IPS-20b (cell line): Measurements from ENCODE around the gene SHLD1.
A peak's percentile ranks its signal among the peaks of the same experiment; 100 is the strongest.
"Not testable (repeated sequence)": the region's sequence is repeated elsewhere in the genome, so short reads cannot be mapped to it uniquely, and the experiment has no call there.

Experiments used
- H3K27ac ChIP-seq: one replicate; pipeline ENCODE4 v1.5.1; 2013; ENCODE audit warnings: low read length
- H3K27me3 ChIP-seq: 2 replicates; pipeline ENCODE4 v1.6.1; 2013; ENCODE audit warnings: mild to moderate bottlenecking, low read length, inconsistent platforms; ENCODE audit not compliant: insufficient read depth
- H3K36me3 ChIP-seq: 2 replicates; pipeline ENCODE4 v1.6.1; 2013; ENCODE audit warnings: low read depth, mild to moderate bottlenecking, inconsistent platforms, low read length, moderate library complexity; ENCODE audit not compliant: insufficient read depth
- H3K4me1 ChIP-seq: 2 replicates; pipeline ENCODE4 v1.6.1; 2013; ENCODE audit warnings: mild to moderate bottlenecking, control low read depth, inconsistent platforms, low read length, moderate library complexity; ENCODE audit not compliant: insufficient read depth
- H3K4me3 ChIP-seq: 2 replicates; pipeline ENCODE4 v1.5.1; 2013; ENCODE audit warnings: mild to moderate bottlenecking, low read length, inconsistent platforms
- H3K9ac ChIP-seq: 2 replicates; pipeline ENCODE4 v1.6.1; 2013; ENCODE audit warnings: low read depth, mild to moderate bottlenecking, inconsistent platforms, low read length, moderate library complexity
- H3K9me3 ChIP-seq: 2 replicates; pipeline ENCODE4 v1.6.1; 2013; ENCODE audit warnings: mild to moderate bottlenecking, low read depth, low read length, inconsistent platforms; ENCODE audit not compliant: insufficient read depth

The SHLD1 gene, protein sequence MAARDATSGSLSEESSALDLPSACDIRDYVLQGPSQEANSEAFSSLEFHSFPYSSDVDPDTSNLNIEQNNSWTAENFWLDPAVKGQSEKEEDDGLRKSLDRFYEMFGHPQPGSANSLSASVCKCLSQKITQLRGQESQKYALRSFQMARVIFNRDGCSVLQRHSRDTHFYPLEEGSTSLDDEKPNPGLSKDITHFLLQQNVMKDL

DNA sequence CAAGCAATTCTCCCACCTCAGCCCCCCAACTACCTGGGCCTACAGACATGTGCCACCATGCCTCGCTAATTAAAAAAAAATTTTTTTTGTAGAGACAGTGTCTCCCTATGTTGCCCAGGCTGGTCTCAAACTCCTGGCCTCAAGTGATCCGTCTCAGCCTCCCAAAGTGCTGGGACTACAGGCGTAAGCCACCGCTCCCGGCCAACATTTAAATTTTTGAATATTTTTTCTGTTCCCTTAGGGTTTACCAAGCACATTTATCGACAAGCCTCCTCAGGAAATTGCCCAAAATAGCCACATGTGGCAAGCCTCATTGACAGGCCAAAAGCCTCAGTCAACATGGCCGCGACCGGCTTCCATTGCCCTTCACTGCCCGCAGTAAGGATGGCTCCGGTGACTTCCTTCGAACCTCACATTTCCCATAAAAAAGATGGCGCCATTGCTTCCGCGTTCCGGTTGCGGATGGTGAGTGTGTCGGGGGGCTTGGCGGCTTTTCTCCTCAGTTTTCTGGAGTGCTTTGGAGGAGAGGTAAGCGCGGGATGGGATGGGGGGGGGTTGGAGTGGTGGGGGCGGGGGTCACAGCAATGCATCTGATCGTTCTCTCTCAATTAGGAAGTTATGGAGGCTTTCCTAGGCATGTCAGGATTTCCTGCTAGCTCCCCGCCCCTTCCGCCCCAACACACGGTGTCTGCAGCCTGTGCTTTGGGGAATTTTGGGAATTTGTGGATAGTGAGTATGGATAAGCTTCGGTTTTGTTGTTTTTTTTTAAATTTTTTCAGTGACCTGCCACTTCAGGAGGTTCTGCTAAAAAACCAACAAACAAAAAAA, at the start of gene SHLD1:
Gene SHLD1, plus strand, starts transcription at position 450 of the 828 bp plus-strand sequence. CDS start 22,465 bp downstream, outside the sequence.
- Histone ChIP-seq H3K27me3 (no peaks in the 10 kb centered on the region), H3K36me3 (no peaks in the 10 kb centered on the region), H3K4me3 (peak within 1 kb of the TSS; percentile 81), H3K9me3 (no peaks in the 10 kb centered on the region), H3K27ac (peak within 1 kb of the TSS; percentile 41), H3K9ac (peak within 1 kb of the TSS; percentile 87), H3K4me1 (peaks cover 3% of the 10 kb centered on the region; the same call in 1 of the 2 replicates)

DNA sequence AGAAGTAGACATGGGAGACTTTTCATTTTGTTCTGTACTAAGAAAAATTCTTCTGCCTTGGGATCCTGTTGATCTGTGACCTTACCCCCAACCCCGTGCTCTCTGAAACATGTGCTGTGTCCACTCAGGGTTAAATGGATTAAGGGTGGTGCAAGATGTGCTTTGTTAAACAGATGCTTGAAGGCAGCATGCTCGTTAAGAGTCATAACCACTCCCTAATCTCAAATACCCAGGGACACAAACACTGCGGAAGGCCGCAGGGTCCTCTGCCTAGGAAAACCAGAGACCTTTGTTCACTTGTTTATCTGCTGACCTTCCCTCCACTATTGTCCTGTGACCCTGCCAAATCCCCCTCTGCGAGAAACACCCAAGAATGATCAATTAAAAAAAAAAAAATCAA, 47.9 kb upstream of the SHLD1 start:
- H3K4me1 ChIP-seq, H3K27ac ChIP-seq, H3K4me3 ChIP-seq, H3K9me3 ChIP-seq, H3K36me3 ChIP-seq, H3K9ac ChIP-seq, H3K27me3 ChIP-seq: not testable (repeated sequence)

- Histone ChIP-seq H3K4me1 (no peaks in the 10 kb centered on the region), H3K27me3 (no peaks in the 10 kb centered on the region), H3K4me3 (no peak overlapping the region), H3K9me3 (no peaks in the 10 kb centered on the region), H3K9ac (no peak overlapping the region), H3K27ac (no peak overlapping the region), H3K36me3 (no peaks in the 10 kb centered on the region)
Measured at GRCh38 chr20:5703681-5704101, 46.5 kb upstream of the SHLD1 start.

- H3K4me1 ChIP-seq = no peaks in the 10 kb centered on the region
- no peak overlapping the region for H3K4me3 ChIP-seq
- H3K27me3 ChIP-seq = no peaks in the 10 kb centered on the region
- H3K9me3 ChIP-seq = no peaks in the 10 kb centered on the region
- H3K36me3 ChIP-seq = no peaks in the 10 kb centered on the region
- no peak overlapping the region for H3K27ac ChIP-seq
- H3K9ac ChIP-seq = no peak overlapping the region
Measured at GRCh38 chr20:5705827-5706226, 44.4 kb upstream of the SHLD1 start.

GRCh38 chr20:5706797-5707196, 43.4 kb upstream of the SHLD1 start:
- H3K9ac ChIP-seq = no peak overlapping the region
- H3K27me3 ChIP-seq = no peaks in the 10 kb centered on the region
- H3K27ac ChIP-seq = no peak overlapping the region
- H3K4me1 ChIP-seq = no peaks in the 10 kb centered on the region
- H3K4me3 ChIP-seq = no peak overlapping the region
- no peaks in the 10 kb centered on the region for H3K9me3 ChIP-seq
- H3K36me3 ChIP-seq = no peaks in the 10 kb centered on the region

DNA sequence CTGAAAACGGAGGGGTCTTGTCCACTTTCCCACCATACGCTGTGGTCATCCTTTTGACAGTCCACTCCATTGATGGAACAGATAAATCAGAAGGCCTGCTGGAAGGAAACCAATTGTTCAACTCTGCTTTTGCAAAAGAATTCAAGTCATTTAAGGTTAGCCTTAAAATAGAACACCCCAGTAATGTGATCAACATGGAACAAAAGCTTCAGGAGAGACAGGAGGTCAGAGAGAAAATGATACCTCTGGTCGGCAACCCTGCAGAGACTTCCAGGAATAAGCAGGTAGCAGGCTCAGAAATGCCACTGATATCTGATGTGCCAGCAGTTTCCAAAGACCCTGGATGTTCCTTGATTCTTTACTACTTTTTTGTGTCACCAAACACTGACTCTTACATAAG, 39.6 kb upstream of the SHLD1 start:
- H3K9ac ChIP-seq = no peak overlapping the region
- no peaks in the 10 kb centered on the region for H3K27me3 ChIP-seq
- no peaks in the 10 kb centered on the region for H3K9me3 ChIP-seq
- H3K27ac ChIP-seq = no peak overlapping the region
- H3K36me3 ChIP-seq = no peaks in the 10 kb centered on the region
- no peaks in the 10 kb centered on the region for H3K4me1 ChIP-seq
- no peak overlapping the region for H3K4me3 ChIP-seq

GRCh38 chr20:5714261-5715041, 35.8 kb upstream of the SHLD1 start:
- no peaks in the 10 kb centered on the region for H3K9me3 ChIP-seq
- H3K27me3 ChIP-seq = no peaks in the 10 kb centered on the region
- H3K9ac ChIP-seq = no peak overlapping the region
- H3K4me3 ChIP-seq = no peak overlapping the region
- H3K36me3 ChIP-seq = no peaks in the 10 kb centered on the region
- no peaks in the 10 kb centered on the region for H3K4me1 ChIP-seq
- H3K27ac ChIP-seq = no peak overlapping the region

GRCh38 chr20:5715071-5715841, 34.9 kb upstream of the SHLD1 start:
- Histone ChIP-seq H3K27me3 (no peaks in the 10 kb centered on the region; the same call in 1 of the 2 replicates), H3K27ac (no peak overlapping the region), H3K4me1 (no peaks in the 10 kb centered on the region), H3K4me3 (no peak overlapping the region), H3K9me3 (no peaks in the 10 kb centered on the region), H3K9ac (no peak overlapping the region), H3K36me3 (no peaks in the 10 kb centered on the region)

DNA sequence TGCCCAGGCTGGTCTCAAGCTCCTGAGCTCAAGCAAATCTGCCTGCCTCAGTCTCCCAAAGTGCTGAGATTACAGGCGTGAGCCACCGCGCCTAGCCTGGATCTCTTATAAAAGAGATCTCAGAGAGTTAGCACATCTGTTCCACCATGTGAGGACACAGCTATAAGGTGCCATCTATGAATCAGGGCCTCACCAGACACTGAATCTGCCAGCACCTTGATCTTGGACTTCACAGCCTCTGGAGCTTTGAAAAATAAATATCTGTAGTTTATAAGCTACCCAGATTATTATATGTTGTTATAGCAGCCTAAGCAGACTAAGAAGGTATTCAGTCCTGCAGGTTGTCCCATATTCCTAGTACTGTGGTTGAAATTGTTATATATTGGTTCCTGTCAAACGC, 33.2 kb upstream of the SHLD1 start:
- H3K9me3 ChIP-seq = no peaks in the 10 kb centered on the region
- no peak overlapping the region for H3K27ac ChIP-seq
- H3K9ac ChIP-seq = no peak overlapping the region
- H3K36me3 ChIP-seq = no peaks in the 10 kb centered on the region
- no peaks in the 10 kb centered on the region for H3K4me1 ChIP-seq
- H3K4me3 ChIP-seq = no peak overlapping the region
- H3K27me3 ChIP-seq = no peaks in the 10 kb centered on the region; the same call in 1 of the 2 replicates

- Histone ChIP-seq H3K9ac (no peak overlapping the region), H3K9me3 (no peaks in the 10 kb centered on the region), H3K36me3 (no peaks in the 10 kb centered on the region), H3K27me3 (no peaks in the 10 kb centered on the region; the same call in 1 of the 2 replicates), H3K27ac (no peak overlapping the region), H3K4me1 (no peaks in the 10 kb centered on the region), H3K4me3 (no peak overlapping the region)
Measured at GRCh38 chr20:5718896-5719595, 31.2 kb upstream of the SHLD1 start.
